Neural cell (in vitro differentiated cells): ENCODE measurements around the gene STK36. TPM values are rescaled to one million over a fixed set of nuclear protein-coding genes. Genes with fewer than 3 reads are reported as not detected.

Source experiments
- H2AFZ ChIP-seq: fragments of 200-600, 300-800 bp; sonication (generic), shearing (Covaris generic); 2 replicates; pipeline ENCODE4 v1.6.0; 2014; ENCODE audit warnings: low read depth, mild to moderate bottlenecking, antibody characterized with exemption, low read length, moderate library complexity
- H3F3A ChIP-seq: fragments of 200-600 bp; shearing (Covaris generic); 2 replicates; pipeline ENCODE4 v1.6.1; 2016; ENCODE audit warnings: mild to moderate bottlenecking, moderate library complexity, mixed read lengths, antibody characterized with exemption, low read length; ENCODE audit not compliant: insufficient read depth, poor library complexity, severe bottlenecking
- H3K27ac ChIP-seq: fragments of 200-600, 300-800 bp; sonication (generic), shearing (Covaris generic); 2 replicates; pipeline ENCODE4 v1.5.1; 2014; ENCODE audit warnings: mild to moderate bottlenecking, low read length, moderate library complexity
- H3K27me3 ChIP-seq: fragments of 300-800, 200-600 bp; sonication (generic), shearing (Covaris generic); 2 replicates; pipeline ENCODE4 v1.6.0; 2014; ENCODE audit warnings: mild to moderate bottlenecking, low read depth, low read length, moderate library complexity; ENCODE audit not compliant: insufficient read depth
- H3K36me3 ChIP-seq: fragments of 300-800, 200-600 bp; sonication (generic), shearing (Covaris generic); 2 replicates; pipeline ENCODE4 v1.5.1; 2014; ENCODE audit warnings: mild to moderate bottlenecking, antibody characterized with exemption, low read length, moderate library complexity; ENCODE audit not compliant: insufficient read depth
- H3K4me2 ChIP-seq: fragments of 300-800, 200-600 bp; sonication (generic), shearing (Covaris generic); 2 replicates; pipeline ENCODE4 v1.6.0; 2014; ENCODE audit warnings: mild to moderate bottlenecking, low read length
- H3K4me3 ChIP-seq: fragments of 300-800, 200-600 bp; sonication (generic), shearing (Covaris generic); 2 replicates; pipeline ENCODE4 v1.5.1; 2014; ENCODE audit warnings: mild to moderate bottlenecking, low read length, moderate library complexity
- H3K79me2 ChIP-seq: fragments of 200-600 bp; shearing (Covaris generic); replicated peaks from 2 replicates; pipeline ENCODE4 v1.6.0; 2014; ENCODE audit warnings: mild to moderate bottlenecking, low read length, moderate library complexity; ENCODE audit not compliant: insufficient read depth
- H3K9ac ChIP-seq: fragments of 300-800, 200-600 bp; sonication (generic), shearing (Covaris generic); 2 replicates; pipeline ENCODE4 v1.6.1; 2016; ENCODE audit warnings: mild to moderate bottlenecking, low read length, mixed read lengths
- H3K9me2 ChIP-seq: fragments of 200-600 bp; shearing (Covaris generic); 2 replicates; pipeline ENCODE4 v1.6.1; 2016; ENCODE audit warnings: mild to moderate bottlenecking, low read length, mixed read lengths; ENCODE audit not compliant: insufficient read depth
- H3K9me3 ChIP-seq: fragments of 200-600, 300-800 bp; sonication (generic), shearing (Covaris generic); 2 replicates; pipeline ENCODE4 v1.6.1; 2016; ENCODE audit warnings: mild to moderate bottlenecking, mixed run types, low read length, moderate library complexity, mixed read lengths
- H4K20me1 ChIP-seq: fragments of 200-600 bp; shearing (Covaris generic); 2 replicates; pipeline ENCODE4 v1.6.1; 2016; ENCODE audit warnings: mild to moderate bottlenecking, mixed run types; ENCODE audit not compliant: insufficient read depth
- CTCF ChIP-seq: fragments of 450-650 bp; IDR thresholded peaks from 2 replicates; pipeline ENCODE4 v1.5.1; 2014; ENCODE audit warnings: antibody characterized with exemption, mild to moderate bottlenecking, moderate library complexity; ENCODE audit not compliant: poor library complexity, severe bottlenecking
- EP300 ChIP-seq: fragments of 450-650 bp; conservative IDR thresholded peaks from 2 replicates; pipeline ENCODE4 v1.6.1; 2014; ENCODE audit warnings: antibody characterized with exemption, mild to moderate bottlenecking, moderate library complexity; ENCODE audit not compliant: poor library complexity, severe bottlenecking
- EZH2 ChIP-seq: fragments of 200-600, 300-800 bp; shearing (Covaris generic), sonication (generic); IDR thresholded peaks from 2 replicates; pipeline ENCODE4 v1.6.1; 2014; ENCODE audit warnings: antibody characterized with exemption, low read length, borderline replicate concordance, mild to moderate bottlenecking; ENCODE audit not compliant: insufficient read depth, poor library complexity, severe bottlenecking
- MXI1 ChIP-seq: fragments of 450-650 bp; conservative IDR thresholded peaks from 2 replicates; pipeline ENCODE4 v1.6.1; 2014; ENCODE audit warnings: antibody characterized with exemption, mild to moderate bottlenecking; ENCODE audit not compliant: poor library complexity, severe bottlenecking
- POLR2AphosphoS5 ChIP-seq: IDR thresholded peaks from 2 replicates; pipeline ENCODE4 v1.6.1; 2012
- RAD21 ChIP-seq: fragments of 450-650 bp; conservative IDR thresholded peaks from 2 replicates; pipeline ENCODE4 v1.6.1; 2014; ENCODE audit warnings: antibody characterized with exemption, mild to moderate bottlenecking, moderate library complexity
- REST ChIP-seq: IDR thresholded peaks from 2 replicates; pipeline ENCODE4 v1.6.1; 2012; ENCODE audit warnings: borderline replicate concordance
- SMC3 ChIP-seq: fragments of 450-650 bp; conservative IDR thresholded peaks from 2 replicates; pipeline ENCODE4 v1.6.1; 2014; ENCODE audit warnings: antibody characterized with exemption, mild to moderate bottlenecking, moderate library complexity; ENCODE audit not compliant: poor library complexity
- TAF1 ChIP-seq: IDR thresholded peaks from 2 replicates; pipeline ENCODE4 v1.6.1; 2012; ENCODE audit warnings: low read depth
- polyA plus RNA-seq: library from polyadenylated mRNA; depleted of rRNA; stranded (reverse); fragments of >200 nt; gene quantifications from 2 replicates; pipeline ENCODE4 v1.2.3, GENCODE V29; 2014

STK36 gene
- polyA plus RNA-seq, 1 donor from 2014 or later, result 69.7 TPM

GRCh38 chr2:218717262-218717661 lies 45.4 kb downstream of the STK36 start:
- Histone ChIP-seq H4K20me1 (no peaks in the 10 kb centered on the region), H3K79me2 (peaks cover 11% of the 10 kb centered on the region), H3K4me3 (no peak overlapping the region), H3K4me2 (no peak overlapping the region), H3K9me3 (no peaks in the 10 kb centered on the region), H3K27ac (no peak overlapping the region), H3K9me2 (no peaks in the 10 kb centered on the region), H3K9ac (no peak overlapping the region), H2AFZ (no peak overlapping the region), H3K36me3 (no peaks in the 10 kb centered on the region), H3K27me3 (no peaks in the 10 kb centered on the region), H3F3A (no peaks in the 10 kb centered on the region)
- TF ChIP-seq RAD21 (no peak), REST (no peak), TAF1 (no peak), CTCF (no peak), SMC3 (no peak), EZH2 (no peak), EP300 (no peak), POLR2AphosphoS5 (no peak), MXI1 (no peak)

- Histone ChIP-seq H3K27me3 (no peaks in the 10 kb centered on the region), H3K9me2 (no peaks in the 10 kb centered on the region), H3K79me2 (peaks cover 6% of the 10 kb centered on the region), H3K36me3 (no peaks in the 10 kb centered on the region), H4K20me1 (no peaks in the 10 kb centered on the region), H3F3A (no peaks in the 10 kb centered on the region), H3K4me2 (no peak overlapping the region), H2AFZ (no peak overlapping the region), H3K27ac (no peak overlapping the region), H3K9ac (no peak overlapping the region), H3K4me3 (no peak overlapping the region), H3K9me3 (no peaks in the 10 kb centered on the region)
- TF ChIP-seq RAD21, result no peak
- no peak for TF ChIP-seq SMC3
- TF ChIP-seq REST, result no peak
- TF ChIP-seq MXI1, result no peak
- no peak for TF ChIP-seq POLR2AphosphoS5
- TF ChIP-seq TAF1, result no peak
- no peak for TF ChIP-seq CTCF
- TF ChIP-seq EP300, result no peak
- TF ChIP-seq EZH2, result no peak
Measured at GRCh38 chr2:218718058-218718457, 46.2 kb downstream of the STK36 start.
